NCI-H1436 (cell line): Measurements from ENCODE around the gene GDF15.
"Not testable (repeated sequence)": the region's sequence is repeated elsewhere in the genome, so short reads cannot be mapped to it uniquely, and the experiment has no call there.

Experiments used
- DNase-seq: peaks from one replicate; lab custom pipeline; 2025; lab: John Stamatoyannopoulos, UW

GDF15 gene

GRCh38 chr19:18392417-18392816, 6.5 kb downstream of the GDF15 start:
- DNase-seq, result no peak

DNA sequence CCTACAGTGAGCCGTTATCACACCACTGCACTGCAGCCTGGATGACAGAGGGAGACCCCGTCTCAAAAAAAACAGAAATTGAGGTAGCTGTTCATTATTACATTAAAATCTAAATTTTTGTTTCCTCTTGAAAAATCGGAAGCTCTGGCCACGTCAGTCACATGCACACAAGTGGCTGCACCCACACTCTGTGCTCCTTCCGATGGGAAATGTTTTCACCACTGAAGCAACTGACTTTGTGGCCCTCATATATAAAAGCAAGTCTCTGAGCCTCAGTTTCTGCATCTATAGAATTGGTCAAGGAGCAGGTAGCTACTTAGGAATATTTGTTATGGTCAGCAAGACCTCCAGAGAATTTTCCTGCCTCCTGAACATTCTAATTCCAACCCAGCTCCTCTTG, 7.0 kb downstream of the GDF15 start:
- DNase-seq, result no peak

DNA sequence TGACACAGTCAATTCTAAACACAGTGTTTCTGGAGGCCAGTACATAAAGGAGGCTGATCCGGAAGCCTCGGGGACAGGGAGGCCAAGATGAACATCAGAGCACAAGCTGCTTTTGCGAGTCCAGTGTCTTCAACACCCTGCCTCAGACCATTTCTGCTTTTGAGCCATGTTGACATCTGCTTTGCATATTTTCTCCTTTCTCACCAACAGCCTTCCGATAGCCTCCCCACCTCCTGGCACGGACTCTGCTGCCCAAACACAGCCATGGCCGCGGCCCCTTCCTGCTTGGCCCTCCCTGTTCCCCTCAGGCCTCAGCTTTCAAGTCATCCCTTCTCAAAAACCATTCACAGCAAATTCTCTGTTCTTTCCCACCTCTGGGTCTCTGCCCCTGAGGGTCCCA, 7.9 kb downstream of the GDF15 start:
- DNase-seq, result no peak

- no peak for DNase-seq
Observed at GRCh38 chr19:18396471-18397241, 10.7 kb downstream of the GDF15 start.

DNA sequence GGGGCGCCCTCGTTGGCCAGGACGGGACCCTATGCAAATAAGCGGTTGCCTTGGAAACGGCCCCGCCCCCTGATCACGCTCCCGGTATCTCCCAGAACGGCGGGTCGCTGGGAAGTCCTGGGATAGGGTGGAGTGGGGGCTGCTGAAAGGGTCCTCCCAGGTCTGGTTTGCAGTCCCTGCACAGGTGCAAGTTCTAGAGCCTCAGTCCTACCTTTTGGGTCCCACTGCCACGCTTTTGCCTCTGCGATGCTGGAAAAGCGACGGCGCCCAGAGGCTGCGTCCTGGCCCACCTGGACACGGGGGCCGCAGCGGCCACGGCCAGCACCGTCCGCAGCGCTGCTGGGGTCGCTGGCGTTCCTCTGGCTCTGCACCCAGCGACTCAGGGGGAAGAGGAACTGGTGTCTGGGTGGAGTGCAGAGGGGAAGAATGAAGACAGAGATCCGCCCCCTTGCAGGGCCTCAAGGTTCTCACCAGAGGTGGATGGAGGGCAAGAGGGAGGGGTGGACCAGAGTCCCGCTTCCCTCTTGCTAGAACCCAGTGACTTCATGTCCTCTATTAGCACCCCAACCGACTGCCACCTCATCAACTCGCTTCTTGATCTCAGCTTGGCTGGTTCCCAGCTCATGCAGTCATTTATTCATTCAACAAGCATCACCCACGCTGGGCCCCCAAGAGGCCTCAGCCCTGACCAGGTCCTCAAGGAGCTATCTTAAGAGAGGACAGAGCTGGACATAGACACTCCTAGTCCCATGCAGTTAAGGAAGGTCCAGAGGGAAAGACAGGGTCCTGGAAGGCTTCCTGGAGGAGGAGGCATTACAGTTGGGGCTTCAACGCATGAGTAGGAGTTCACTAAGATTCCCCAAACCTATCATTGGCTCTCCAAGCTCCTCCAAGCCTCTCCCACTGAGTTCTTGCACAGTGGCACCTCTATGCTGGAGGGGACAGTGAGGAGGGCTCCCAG, 11.6 kb downstream of the GDF15 start, which contains the start of gene LRRC25:
TSS of gene LRRC25 (minus strand) at position 381 of the 961 bp plus-strand sequence. CDS start 659 bp downstream, outside the sequence.
- DNase-seq, result no peak

- DNase-seq, result no peak
Observed at GRCh38 chr19:18399008-18399407, 13.1 kb downstream of the GDF15 start.

DNA sequence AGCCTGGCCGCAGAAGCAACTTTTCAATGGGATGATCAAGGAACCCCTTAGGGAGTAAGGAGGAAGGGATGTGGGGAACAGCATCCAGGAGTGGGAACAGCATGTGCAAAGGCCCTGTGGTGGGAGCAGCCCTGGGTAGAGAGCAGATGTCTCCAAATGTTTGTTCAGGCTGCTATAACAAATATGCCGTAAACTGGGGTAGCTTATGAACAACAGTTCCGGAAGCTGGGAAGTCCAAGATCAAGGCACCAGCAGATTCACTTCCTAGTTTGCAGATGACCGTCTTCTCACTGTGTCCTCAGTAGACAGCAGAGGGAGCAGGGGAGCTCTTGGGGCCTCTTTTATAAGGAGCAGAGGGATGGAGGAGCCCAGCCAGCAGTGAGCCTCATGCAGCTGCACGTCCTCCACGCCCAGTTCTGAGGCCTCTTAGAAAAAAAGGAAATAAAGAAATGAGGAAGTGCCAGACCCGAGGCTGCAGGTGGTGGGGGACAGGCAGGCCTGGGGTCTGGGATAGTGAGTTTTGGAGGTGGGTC, 15.7 kb downstream of the GDF15 start:
- no peak for DNase-seq

GRCh38 chr19:18402455-18403248, 16.7 kb downstream of the GDF15 start:
- DNase-seq, result not testable (repeated sequence)

- DNase-seq, result not testable (repeated sequence)
Observed at GRCh38 chr19:18405754-18406153, 19.8 kb downstream of the GDF15 start.

GRCh38 chr19:18406749-18407148, 20.8 kb downstream of the GDF15 start:
- no peak for DNase-seq

- DNase-seq, result peak; percentile 25
Observed at GRCh38 chr19:18408053-18408476, 22.1 kb downstream of the GDF15 start.

DNA sequence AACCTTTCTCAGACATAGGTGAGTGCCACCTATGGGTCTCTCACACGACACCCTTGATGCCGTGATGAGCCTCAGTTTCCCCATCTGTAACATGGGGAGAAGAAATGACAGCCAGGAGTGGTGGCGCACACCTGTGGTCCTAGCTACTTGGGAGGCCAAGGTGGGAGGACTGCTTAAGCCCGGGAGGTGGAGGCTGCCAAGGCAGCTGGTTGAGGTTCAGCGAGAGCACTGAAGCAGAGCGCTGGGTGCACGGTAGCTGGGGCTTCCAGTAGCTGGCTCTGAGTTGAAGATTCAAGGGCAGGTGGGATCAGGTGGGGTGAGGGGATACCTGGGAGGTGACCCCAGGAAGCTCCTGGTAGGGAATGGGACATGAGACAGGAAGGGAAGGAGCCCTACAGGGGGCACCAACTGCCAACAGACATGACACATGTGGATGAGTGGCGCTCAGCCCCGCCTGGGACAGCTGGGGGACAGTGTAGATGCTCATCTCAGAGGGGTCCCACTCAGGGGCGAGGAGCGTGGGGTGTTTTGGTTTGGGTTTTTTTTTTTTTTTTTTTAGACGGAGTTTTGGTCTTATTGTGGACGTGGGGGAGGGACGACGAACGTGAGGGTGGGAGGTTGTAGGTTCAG, 26.8 kb downstream of the GDF15 start:
- DNase-seq, result no peak

DNA sequence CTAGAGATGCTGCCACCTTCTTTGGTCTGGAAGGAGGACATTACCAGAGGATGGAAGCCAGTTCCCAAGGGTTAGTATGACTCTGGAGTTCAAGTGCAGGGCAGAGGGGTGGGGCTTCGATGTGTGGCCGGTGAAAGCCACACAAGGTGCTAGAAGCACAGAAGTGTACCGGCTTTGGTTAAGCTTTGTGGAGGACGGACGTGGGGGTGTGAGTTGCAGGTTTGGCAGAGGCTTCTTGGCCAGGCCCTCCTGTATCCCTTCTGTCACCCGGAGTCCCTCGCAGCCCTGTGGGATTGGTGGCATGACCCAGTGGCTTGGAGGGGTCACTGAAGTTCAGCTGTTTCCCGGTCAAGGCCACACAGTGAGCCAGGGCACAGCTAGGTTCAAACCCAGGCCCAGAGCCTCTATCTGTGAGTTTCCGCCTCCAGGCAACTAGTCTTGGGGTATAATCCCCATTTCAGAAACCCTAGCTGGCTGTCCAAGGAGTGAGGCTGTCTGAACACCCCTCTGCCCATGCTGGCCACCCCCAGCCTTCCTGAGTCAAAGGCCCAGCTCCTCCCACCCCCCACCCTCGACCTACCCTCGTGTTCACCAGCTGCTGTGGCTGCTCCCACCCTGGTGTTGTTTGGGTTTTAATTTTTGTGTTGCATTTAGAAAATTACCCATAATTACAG, 28.7 kb downstream of the GDF15 start:
- no peak for DNase-seq

DNA sequence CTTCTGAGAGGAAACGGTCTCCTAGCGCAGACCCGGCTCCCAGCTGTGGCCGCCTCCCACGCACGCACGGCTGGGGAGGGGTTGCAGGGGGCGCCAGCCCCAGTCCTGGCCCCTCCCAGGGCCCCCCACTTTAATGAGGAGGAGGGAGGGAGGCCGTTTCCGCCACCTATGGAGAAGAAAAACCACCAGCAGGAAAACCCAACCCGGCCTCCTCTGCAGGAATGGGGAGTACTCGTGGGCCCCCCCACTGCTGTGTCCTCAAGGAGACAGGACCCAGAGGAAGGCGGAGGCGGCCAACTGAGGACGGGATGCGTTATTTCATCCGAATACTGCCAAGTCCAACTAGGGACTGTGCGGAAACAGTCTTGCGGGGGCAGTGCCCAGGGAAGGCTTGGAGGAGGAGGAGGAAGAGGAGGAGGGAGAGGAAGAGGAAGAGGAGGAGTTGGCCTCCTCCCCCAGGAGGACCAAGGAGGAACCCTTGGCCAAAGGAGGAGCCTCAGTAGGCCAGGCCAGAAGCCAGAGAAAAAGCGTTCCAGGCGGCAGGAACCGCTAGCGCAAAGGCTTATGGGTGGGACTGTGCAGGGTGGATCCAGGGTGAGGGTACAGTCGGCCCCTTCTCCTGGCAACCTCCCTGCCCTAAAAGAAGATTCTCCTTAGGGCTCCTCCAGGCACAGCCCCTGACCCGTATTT, 29.4 kb downstream of the GDF15 start:
- DNase-seq, result peak; percentile 78

GRCh38 chr19:18416778-18417249, 30.9 kb downstream of the GDF15 start:
- DNase-seq, result peak; percentile 91

GRCh38 chr19:18417250-18418028, 31.5 kb downstream of the GDF15 start:
- DNase-seq, result peak; percentile 53

- DNase-seq, result no peak
Observed at GRCh38 chr19:18418029-18418482, 32.1 kb downstream of the GDF15 start.

GRCh38 chr19:18418483-18419194, 32.7 kb downstream of the GDF15 start:
- DNase-seq, result no peak
